HEK293 (cell line): ENCODE data around the gene PRR13.

Experiments used
- CTCF ChIA-PET: fragments of 350-600 bp; formaldehyde crosslinking; extraction: SDS; loops from one replicate; lab custom pipeline; 2021; ENCODE audit warnings: antibody characterized with exemption; lab: Yijun Ruan, JAX
- POLR2A ChIA-PET: fragments of 300-600 bp; formaldehyde crosslinking; extraction: SDS; loops from one replicate; lab custom pipeline; 2020; ENCODE audit warnings: antibody characterized with exemption, inconsistent platforms; lab: Yijun Ruan, JAX
- H3K27ac ChIP-seq: fragments of 200-500 bp; sonication (Bioruptor generic); 2 replicates; pipeline ENCODE4 v1.5.1; 2014; ENCODE audit warnings: low read depth, low read length, control low read depth, inconsistent platforms; ENCODE audit errors: extremely low read depth
- H3K36me3 ChIP-seq, 2 experiments: fragments of 200-500 bp in 1 of 2; sonication (Bioruptor generic) in 1 of 2; 1 replicate in 1 of 2; 2 replicates in 1 of 2; pipeline ENCODE4 v1.5.1; 2014 to 2017; ENCODE audit warnings: inconsistent platforms in 2 of 2, low read length in 2 of 2; ENCODE audit not compliant: control insufficient read depth in 2 of 2, insufficient read depth in 1 of 2
- H3K4me1 ChIP-seq: fragments of 200-500 bp; sonication (Bioruptor generic); 2 replicates; pipeline ENCODE4 v1.5.1; 2014; ENCODE audit warnings: mild to moderate bottlenecking, low read length, inconsistent platforms; ENCODE audit not compliant: control insufficient read depth, insufficient read depth
- H3K4me3 ChIP-seq: 2 replicates; pipeline ENCODE4 v1.5.1; 2011; ENCODE audit warnings: low read depth, mild to moderate bottlenecking, control low read depth, low read length, moderate library complexity
- H3K9me3 ChIP-seq: fragments of 200-500 bp; sonication (Bioruptor generic); 2 replicates; pipeline ENCODE4 v1.5.1; 2014; ENCODE audit warnings: low read depth, low read length, inconsistent platforms; ENCODE audit not compliant: control insufficient read depth, insufficient read depth
- OSR2 ChIP-seq: fragments of 450-650 bp; formaldehyde crosslinking; IDR thresholded peaks from 2 replicates; pipeline ENCODE4 v1.5.1; 2016; ENCODE audit warnings: missing biosample characterization, missing genetic modification characterization
- YY1 ChIP-seq: fragments of 450-650 bp; formaldehyde crosslinking; IDR thresholded peaks from 2 replicates; pipeline ENCODE4 v1.5.1; 2018; ENCODE audit warnings: missing biosample characterization, missing genetic modification characterization
- ZNF211 ChIP-seq: fragments of 450-650 bp; formaldehyde crosslinking; IDR thresholded peaks from 2 replicates; pipeline ENCODE4 v1.5.1; 2016; ENCODE audit warnings: low read depth, missing biosample characterization, missing genetic modification characterization
- ZNF514 ChIP-seq: fragments of 450-650 bp; formaldehyde crosslinking; IDR thresholded peaks from 2 replicates; pipeline ENCODE4 v1.5.1; 2016; ENCODE audit warnings: missing biosample characterization, missing genetic modification characterization
- ZNF571 ChIP-seq: fragments of 450-650 bp; formaldehyde crosslinking; IDR thresholded peaks from 2 replicates; pipeline ENCODE4 v1.5.0; 2017; ENCODE audit warnings: missing biosample characterization, missing genetic modification characterization
- ZNF610 ChIP-seq: fragments of 450-650 bp; formaldehyde crosslinking; IDR thresholded peaks from 2 replicates; pipeline ENCODE4 v1.5.1; 2016; ENCODE audit warnings: missing biosample characterization, missing genetic modification characterization, borderline replicate concordance
- ZNF677 ChIP-seq: fragments of 450-650 bp; IDR thresholded peaks from 2 replicates; pipeline ENCODE4 v1.5.0; 2018; ENCODE audit warnings: missing biosample characterization, mild to moderate bottlenecking, missing genetic modification characterization, moderate library complexity
- TF ChIP-seq, protein P1 (sequence below): fragments of 450-650 bp; formaldehyde crosslinking; IDR thresholded peaks from 2 replicates; pipeline ENCODE4 v1.5.1; 2016; ENCODE audit warnings: missing biosample characterization, missing genetic modification characterization, borderline replicate concordance
- TF ChIP-seq, protein P2 (sequence below): sonication (generic); formaldehyde crosslinking; IDR thresholded peaks from 2 replicates; pipeline ENCODE4 v1.8.1; 2022; ENCODE audit warnings: mild to moderate bottlenecking, moderate library complexity, missing genetic modification reagents
- TF ChIP-seq, protein P3 (sequence below): fragments of 450-650 bp; formaldehyde crosslinking; IDR thresholded peaks from 2 replicates; pipeline ENCODE4 v1.5.1; 2016; ENCODE audit warnings: missing biosample characterization, missing genetic modification characterization
- TF ChIP-seq, protein P4 (sequence below): fragments of 450-650 bp; formaldehyde crosslinking; IDR thresholded peaks from 2 replicates; pipeline ENCODE4 v1.5.1; 2016; ENCODE audit warnings: missing biosample characterization, missing genetic modification characterization
- TF ChIP-seq, protein P5 (sequence below): fragments of 450-650 bp; formaldehyde crosslinking; IDR thresholded peaks from 2 replicates; pipeline ENCODE4 v1.5.1; 2016; ENCODE audit warnings: missing biosample characterization, missing genetic modification characterization
- TF ChIP-seq, protein P6 (sequence below): IDR thresholded peaks from 2 replicates; pipeline ENCODE4 v1.6.1; 2011; ENCODE audit warnings: mild to moderate bottlenecking, low read depth, low read length, borderline replicate concordance
- TF ChIP-seq, protein P7 (sequence below): fragments of 450-650 bp; formaldehyde crosslinking; IDR thresholded peaks from 2 replicates; pipeline ENCODE4 v1.5.1; 2016; ENCODE audit warnings: missing biosample characterization, missing genetic modification characterization
- TF ChIP-seq, protein P8 (sequence below): fragments of 450-650 bp; formaldehyde crosslinking; IDR thresholded peaks from 2 replicates; pipeline ENCODE4 v1.5.1; 2016; ENCODE audit warnings: missing biosample characterization, missing genetic modification characterization, low read depth

PRR13 gene

DNA sequence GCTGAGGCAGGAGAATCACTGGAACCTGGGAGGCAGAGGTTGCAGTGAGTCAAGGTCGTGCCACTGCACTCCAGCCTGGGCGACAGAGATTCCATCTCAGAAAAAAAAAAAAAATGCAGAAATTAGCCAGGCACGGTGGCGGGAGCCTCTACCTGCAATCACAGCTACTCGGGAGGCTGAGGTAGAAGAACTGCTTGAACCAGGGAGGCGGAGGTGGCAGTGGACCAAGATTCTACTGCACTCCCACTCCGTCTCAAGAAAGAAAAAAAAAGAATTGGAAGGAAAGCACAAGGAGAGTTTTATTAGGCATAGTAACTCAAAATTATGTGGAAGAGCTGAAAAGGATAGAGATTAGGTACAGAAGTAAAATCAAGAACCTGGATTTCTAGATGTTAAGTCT lies 38.7 kb upstream of the PRR13 start (continued):
- TF ChIP-seq, protein P1, sequence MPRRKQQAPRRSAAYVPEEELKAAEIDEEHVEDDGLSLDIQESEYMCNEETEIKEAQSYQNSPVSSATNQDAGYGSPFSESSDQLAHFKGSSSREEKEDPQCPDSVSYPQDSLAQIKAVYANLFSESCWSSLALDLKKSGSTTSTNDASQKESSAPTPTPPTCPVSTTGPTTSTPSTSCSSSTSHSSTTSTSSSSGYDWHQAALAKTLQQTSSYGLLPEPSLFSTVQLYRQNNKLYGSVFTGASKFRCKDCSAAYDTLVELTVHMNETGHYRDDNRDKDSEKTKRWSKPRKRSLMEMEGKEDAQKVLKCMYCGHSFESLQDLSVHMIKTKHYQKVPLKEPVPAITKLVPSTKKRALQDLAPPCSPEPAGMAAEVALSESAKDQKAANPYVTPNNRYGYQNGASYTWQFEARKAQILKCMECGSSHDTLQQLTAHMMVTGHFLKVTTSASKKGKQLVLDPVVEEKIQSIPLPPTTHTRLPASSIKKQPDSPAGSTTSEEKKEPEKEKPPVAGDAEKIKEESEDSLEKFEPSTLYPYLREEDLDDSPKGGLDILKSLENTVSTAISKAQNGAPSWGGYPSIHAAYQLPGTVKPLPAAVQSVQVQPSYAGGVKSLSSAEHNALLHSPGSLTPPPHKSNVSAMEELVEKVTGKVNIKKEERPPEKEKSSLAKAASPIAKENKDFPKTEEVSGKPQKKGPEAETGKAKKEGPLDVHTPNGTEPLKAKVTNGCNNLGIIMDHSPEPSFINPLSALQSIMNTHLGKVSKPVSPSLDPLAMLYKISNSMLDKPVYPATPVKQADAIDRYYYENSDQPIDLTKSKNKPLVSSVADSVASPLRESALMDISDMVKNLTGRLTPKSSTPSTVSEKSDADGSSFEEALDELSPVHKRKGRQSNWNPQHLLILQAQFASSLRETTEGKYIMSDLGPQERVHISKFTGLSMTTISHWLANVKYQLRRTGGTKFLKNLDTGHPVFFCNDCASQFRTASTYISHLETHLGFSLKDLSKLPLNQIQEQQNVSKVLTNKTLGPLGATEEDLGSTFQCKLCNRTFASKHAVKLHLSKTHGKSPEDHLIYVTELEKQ (tag by site-specific recombination): no peak
- TF ChIP-seq, protein P2, sequence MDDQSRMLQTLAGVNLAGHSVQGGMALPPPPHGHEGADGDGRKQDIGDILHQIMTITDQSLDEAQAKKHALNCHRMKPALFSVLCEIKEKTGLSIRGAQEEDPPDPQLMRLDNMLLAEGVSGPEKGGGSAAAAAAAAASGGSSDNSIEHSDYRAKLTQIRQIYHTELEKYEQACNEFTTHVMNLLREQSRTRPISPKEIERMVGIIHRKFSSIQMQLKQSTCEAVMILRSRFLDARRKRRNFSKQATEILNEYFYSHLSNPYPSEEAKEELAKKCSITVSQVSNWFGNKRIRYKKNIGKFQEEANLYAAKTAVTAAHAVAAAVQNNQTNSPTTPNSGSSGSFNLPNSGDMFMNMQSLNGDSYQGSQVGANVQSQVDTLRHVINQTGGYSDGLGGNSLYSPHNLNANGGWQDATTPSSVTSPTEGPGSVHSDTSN: no peak
- TF ChIP-seq ZNF514 (tag by site-specific recombination): no peak
- no peak for TF ChIP-seq ZNF677 (tag by site-specific recombination)
- TF ChIP-seq, protein P3, sequence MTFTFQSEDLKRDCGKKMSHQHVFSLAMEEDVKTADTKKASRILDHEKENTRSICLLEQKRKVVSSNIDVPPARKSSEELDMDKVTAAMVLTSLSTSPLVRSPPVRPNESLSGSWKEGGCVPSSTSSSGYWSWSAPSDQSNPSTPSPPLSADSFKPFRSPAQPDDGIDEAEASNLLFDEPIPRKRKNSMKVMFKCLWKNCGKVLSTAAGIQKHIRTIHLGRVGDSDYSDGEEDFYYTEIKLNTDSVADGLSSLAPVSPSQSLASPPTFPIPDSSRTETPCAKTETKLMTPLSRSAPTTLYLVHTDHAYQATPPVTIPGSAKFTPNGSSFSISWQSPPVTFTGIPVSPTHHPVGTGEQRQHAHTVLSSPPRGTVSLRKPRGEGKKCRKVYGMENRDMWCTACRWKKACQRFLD: no peak
- TF ChIP-seq, all 188 proteins: peak for 0

DNA sequence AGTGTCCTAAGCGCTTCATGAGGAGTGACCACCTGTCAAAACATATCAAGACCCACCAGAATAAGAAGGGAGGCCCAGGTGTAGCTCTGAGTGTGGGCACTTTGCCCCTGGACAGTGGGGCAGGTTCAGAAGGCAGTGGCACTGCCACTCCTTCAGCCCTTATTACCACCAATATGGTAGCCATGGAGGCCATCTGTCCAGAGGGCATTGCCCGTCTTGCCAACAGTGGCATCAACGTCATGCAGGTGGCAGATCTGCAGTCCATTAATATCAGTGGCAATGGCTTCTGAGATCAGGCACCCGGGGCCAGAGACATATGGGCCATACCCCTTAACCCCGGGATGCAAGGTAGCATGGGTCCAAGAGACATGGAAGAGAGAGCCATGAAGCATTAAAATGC lies 30.6 kb upstream of the PRR13 start:
- no peaks in the 10 kb centered on the region for H3K9me3 ChIP-seq
- POLR2A ChIA-PET: no interaction called here
- CTCF ChIA-PET: interaction anchor here (0.6 to 2.8 kb wide), 3 partner anchors 10 to 89 kb away, joined by 3 to 19 read pairs (median 5); partner anchors contain the start of gene AAAS
- H3K4me1 ChIP-seq: peaks cover 10% of the 10 kb centered on the region
- H3K4me3 ChIP-seq: no peak overlapping the region
- peaks cover 38 to 54% of the 10 kb centered on the region in 2 experiments for H3K36me3 ChIP-seq
- H3K27ac ChIP-seq: no peak overlapping the region
- TF ChIP-seq, protein P4, sequence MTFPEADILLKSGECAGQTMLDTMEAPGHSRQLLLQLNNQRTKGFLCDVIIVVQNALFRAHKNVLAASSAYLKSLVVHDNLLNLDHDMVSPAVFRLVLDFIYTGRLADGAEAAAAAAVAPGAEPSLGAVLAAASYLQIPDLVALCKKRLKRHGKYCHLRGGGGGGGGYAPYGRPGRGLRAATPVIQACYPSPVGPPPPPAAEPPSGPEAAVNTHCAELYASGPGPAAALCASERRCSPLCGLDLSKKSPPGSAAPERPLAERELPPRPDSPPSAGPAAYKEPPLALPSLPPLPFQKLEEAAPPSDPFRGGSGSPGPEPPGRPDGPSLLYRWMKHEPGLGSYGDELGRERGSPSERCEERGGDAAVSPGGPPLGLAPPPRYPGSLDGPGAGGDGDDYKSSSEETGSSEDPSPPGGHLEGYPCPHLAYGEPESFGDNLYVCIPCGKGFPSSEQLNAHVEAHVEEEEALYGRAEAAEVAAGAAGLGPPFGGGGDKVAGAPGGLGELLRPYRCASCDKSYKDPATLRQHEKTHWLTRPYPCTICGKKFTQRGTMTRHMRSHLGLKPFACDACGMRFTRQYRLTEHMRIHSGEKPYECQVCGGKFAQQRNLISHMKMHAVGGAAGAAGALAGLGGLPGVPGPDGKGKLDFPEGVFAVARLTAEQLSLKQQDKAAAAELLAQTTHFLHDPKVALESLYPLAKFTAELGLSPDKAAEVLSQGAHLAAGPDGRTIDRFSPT: peak; percentile 73
- TF ChIP-seq ZNF610 (tag by site-specific recombination): peak; percentile 94; the same call in 1 of the 2 replicates
- no peak for TF ChIP-seq ZNF571

DNA sequence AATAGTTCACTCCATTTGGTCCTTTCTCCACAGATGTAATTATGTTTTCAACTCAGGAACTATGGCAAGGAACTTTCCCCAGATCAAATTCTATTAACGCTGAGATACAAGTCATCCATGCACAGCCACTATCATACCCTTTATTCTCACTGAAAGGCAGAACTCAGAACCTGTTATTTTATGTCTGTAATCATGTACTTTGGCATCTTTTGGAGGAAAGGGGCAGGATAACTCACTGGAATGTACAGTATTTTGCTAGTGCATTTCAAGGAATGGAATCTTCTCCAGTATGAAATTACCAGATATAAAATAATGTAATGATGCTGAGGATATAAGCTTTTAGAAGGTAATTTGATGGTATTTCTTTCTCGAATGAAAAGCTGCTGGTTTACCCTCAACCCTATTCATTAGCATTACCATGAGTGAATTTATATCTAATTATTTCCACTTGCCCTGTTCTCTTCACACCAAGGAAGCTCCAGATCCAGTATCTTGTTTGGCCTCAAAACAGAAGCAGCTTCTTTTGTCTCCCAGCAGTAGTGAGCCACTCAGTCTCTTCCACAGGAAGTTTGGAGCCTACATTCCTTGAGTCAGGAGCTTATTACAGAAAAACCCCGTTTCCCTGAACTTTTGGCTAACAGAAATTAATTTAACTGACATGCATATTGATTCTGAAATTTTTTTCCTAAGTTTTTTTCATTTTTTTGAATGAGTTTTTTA lies 27.9 kb upstream of the PRR13 start:
- ChIA-PET POLR2A (no interaction called here), CTCF (interaction anchor here (0.7 to 2.8 kb wide), 4 partner anchors 8 to 92 kb away, joined by 3 to 19 read pairs (median 5); partner anchors contain the start of gene AAAS)
- Histone ChIP-seq H3K9me3 (no peaks in the 10 kb centered on the region), H3K4me3 (no peak overlapping the region), H3K36me3 (peaks cover 20 to 48% of the 10 kb centered on the region in 2 experiments), H3K4me1 (peaks cover 10% of the 10 kb centered on the region), H3K27ac (no peak overlapping the region)
- TF ChIP-seq YY1 (no peak), ZNF211 (no peak), OSR2 (tag by site-specific recombination) (no peak)
- TF ChIP-seq, protein P5, sequence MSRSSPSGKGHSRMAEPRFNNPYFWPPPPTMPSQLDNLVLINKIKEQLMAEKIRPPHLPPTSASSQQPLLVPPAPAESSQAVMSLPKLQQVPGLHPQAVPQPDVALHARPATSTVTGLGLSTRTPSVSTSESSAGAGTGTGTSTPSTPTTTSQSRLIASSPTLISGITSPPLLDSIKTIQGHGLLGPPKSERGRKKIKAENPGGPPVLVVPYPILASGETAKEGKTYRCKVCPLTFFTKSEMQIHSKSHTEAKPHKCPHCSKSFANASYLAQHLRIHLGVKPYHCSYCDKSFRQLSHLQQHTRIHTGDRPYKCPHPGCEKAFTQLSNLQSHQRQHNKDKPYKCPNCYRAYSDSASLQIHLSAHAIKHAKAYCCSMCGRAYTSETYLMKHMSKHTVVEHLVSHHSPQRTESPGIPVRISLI: peak; percentile 52; the same call in 1 of the 2 replicates
- TF ChIP-seq, protein P6, sequence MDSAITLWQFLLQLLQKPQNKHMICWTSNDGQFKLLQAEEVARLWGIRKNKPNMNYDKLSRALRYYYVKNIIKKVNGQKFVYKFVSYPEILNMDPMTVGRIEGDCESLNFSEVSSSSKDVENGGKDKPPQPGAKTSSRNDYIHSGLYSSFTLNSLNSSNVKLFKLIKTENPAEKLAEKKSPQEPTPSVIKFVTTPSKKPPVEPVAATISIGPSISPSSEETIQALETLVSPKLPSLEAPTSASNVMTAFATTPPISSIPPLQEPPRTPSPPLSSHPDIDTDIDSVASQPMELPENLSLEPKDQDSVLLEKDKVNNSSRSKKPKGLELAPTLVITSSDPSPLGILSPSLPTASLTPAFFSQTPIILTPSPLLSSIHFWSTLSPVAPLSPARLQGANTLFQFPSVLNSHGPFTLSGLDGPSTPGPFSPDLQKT: no peak
- TF ChIP-seq, protein P7, sequence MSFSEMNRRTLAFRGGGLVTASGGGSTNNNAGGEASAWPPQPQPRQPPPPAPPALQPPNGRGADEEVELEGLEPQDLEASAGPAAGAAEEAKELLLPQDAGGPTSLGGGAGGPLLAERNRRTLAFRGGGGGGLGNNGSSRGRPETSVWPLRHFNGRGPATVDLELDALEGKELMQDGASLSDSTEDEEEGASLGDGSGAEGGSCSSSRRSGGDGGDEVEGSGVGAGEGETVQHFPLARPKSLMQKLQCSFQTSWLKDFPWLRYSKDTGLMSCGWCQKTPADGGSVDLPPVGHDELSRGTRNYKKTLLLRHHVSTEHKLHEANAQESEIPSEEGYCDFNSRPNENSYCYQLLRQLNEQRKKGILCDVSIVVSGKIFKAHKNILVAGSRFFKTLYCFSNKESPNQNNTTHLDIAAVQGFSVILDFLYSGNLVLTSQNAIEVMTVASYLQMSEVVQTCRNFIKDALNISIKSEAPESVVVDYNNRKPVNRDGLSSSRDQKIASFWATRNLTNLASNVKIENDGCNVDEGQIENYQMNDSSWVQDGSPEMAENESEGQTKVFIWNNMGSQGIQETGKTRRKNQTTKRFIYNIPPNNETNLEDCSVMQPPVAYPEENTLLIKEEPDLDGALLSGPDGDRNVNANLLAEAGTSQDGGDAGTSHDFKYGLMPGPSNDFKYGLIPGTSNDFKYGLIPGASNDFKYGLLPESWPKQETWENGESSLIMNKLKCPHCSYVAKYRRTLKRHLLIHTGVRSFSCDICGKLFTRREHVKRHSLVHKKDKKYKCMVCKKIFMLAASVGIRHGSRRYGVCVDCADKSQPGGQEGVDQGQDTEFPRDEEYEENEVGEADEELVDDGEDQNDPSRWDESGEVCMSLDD: no peak
- TF ChIP-seq, protein P8, sequence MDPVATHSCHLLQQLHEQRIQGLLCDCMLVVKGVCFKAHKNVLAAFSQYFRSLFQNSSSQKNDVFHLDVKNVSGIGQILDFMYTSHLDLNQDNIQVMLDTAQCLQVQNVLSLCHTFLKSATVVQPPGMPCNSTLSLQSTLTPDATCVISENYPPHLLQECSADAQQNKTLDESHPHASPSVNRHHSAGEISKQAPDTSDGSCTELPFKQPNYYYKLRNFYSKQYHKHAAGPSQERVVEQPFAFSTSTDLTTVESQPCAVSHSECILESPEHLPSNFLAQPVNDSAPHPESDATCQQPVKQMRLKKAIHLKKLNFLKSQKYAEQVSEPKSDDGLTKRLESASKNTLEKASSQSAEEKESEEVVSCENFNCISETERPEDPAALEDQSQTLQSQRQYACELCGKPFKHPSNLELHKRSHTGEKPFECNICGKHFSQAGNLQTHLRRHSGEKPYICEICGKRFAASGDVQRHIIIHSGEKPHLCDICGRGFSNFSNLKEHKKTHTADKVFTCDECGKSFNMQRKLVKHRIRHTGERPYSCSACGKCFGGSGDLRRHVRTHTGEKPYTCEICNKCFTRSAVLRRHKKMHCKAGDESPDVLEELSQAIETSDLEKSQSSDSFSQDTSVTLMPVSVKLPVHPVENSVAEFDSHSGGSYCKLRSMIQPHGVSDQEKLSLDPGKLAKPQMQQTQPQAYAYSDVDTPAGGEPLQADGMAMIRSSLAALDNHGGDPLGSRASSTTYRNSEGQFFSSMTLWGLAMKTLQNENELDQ (tag by site-specific recombination): no peak
